ENCODE data around the gene RPS6KA2.

- TF ChIP-seq, protein P1, sequence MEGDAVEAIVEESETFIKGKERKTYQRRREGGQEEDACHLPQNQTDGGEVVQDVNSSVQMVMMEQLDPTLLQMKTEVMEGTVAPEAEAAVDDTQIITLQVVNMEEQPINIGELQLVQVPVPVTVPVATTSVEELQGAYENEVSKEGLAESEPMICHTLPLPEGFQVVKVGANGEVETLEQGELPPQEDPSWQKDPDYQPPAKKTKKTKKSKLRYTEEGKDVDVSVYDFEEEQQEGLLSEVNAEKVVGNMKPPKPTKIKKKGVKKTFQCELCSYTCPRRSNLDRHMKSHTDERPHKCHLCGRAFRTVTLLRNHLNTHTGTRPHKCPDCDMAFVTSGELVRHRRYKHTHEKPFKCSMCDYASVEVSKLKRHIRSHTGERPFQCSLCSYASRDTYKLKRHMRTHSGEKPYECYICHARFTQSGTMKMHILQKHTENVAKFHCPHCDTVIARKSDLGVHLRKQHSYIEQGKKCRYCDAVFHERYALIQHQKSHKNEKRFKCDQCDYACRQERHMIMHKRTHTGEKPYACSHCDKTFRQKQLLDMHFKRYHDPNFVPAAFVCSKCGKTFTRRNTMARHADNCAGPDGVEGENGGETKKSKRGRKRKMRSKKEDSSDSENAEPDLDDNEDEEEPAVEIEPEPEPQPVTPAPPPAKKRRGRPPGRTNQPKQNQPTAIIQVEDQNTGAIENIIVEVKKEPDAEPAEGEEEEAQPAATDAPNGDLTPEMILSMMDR (IDR thresholded peaks at IDR 0.05) = no peak
- TF ChIP-seq EZH2 (IDR thresholded peaks at IDR 0.05; ENCODE audit: borderline replicate concordance, insufficient read depth, low read depth, low read length, poor library complexity, severe bottlenecking) = no peak
These were observed 66.8 kb downstream of the RPS6KA2 start for GRCh38 chr6:166560222-166560621.

Data from B cell (primary cell).